ENCODE measurements around the gene ZBTB37.

DNA sequence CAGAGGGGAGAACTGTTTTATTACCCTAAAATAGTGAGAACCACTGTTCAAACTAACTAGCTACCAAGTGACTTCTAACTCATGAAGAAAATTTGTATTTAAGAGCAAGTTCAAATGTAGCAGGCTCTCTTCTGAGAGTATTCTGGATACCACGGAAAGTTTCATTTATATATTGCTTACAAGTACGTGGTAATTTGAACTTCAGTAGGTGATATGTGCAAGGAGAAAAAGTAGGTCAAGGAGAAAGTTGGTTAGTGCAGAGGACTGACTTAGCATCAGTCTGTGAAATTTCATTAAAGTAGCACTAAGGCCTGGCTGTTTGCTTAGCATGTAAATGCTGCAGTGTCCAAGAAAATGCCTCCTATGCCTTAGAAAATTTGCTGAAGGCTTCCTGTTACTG is 32.2 kb downstream of the ZBTB37 start:
- TF ChIP-seq POLR2A (IDR thresholded peaks at IDR 0.05), result no peak
- TF ChIP-seq, protein P1, sequence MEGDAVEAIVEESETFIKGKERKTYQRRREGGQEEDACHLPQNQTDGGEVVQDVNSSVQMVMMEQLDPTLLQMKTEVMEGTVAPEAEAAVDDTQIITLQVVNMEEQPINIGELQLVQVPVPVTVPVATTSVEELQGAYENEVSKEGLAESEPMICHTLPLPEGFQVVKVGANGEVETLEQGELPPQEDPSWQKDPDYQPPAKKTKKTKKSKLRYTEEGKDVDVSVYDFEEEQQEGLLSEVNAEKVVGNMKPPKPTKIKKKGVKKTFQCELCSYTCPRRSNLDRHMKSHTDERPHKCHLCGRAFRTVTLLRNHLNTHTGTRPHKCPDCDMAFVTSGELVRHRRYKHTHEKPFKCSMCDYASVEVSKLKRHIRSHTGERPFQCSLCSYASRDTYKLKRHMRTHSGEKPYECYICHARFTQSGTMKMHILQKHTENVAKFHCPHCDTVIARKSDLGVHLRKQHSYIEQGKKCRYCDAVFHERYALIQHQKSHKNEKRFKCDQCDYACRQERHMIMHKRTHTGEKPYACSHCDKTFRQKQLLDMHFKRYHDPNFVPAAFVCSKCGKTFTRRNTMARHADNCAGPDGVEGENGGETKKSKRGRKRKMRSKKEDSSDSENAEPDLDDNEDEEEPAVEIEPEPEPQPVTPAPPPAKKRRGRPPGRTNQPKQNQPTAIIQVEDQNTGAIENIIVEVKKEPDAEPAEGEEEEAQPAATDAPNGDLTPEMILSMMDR (IDR thresholded peaks at IDR 0.05), result no peak
- no peak for TF ChIP-seq EP300 (IDR thresholded peaks at IDR 0.05)
- no peak for TF ChIP-seq POLR2AphosphoS5 (IDR thresholded peaks at IDR 0.05)
